ENCODE data around the gene PPP1R13L.

The PPP1R13L gene

DNA sequence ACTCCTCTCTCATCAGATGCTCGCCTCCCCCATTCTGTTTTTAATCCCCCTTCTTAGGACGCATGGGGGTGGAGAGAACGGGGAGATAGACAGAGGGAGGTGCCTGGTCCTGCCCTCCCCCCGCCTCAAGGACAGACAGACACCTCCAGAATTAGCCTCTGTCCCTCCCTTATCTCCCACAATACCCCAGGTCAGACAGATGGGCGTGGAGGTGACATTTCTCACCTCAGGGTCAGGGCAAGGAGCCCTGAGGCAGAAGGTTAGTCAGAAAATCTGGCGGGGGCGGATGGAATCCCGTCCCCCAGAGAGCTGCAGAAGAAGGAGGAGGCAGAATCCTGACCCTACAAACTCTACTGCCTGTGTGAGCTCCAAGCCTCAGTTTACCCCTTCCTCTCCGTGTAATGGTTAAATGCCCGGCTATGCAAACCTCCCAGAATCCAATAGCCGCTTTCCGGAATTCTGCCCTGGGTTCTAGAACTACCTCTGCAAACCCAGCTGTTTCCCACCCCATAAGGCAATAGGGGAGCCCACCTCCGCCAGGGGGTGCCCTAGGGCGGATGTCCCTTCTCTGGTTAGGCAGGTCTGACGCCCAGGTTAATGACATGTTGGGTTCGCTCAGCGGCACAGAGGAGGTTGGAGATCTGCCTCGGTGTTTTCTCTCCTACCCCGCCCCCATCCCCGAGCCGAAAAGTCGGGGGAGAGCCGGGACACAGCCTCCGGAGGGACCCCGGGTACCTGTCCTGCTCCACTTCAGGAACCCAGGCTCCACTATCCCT lies 900 bp downstream of the PPP1R13L start:
- DNase-seq (ENCODE audit: low read depth): peak; percentile 31
- TF ChIP-seq, protein P1, sequence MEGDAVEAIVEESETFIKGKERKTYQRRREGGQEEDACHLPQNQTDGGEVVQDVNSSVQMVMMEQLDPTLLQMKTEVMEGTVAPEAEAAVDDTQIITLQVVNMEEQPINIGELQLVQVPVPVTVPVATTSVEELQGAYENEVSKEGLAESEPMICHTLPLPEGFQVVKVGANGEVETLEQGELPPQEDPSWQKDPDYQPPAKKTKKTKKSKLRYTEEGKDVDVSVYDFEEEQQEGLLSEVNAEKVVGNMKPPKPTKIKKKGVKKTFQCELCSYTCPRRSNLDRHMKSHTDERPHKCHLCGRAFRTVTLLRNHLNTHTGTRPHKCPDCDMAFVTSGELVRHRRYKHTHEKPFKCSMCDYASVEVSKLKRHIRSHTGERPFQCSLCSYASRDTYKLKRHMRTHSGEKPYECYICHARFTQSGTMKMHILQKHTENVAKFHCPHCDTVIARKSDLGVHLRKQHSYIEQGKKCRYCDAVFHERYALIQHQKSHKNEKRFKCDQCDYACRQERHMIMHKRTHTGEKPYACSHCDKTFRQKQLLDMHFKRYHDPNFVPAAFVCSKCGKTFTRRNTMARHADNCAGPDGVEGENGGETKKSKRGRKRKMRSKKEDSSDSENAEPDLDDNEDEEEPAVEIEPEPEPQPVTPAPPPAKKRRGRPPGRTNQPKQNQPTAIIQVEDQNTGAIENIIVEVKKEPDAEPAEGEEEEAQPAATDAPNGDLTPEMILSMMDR (conservative IDR thresholded peaks at IDR 0.05; ENCODE audit: low read length): peak; percentile 62
- H3K4me3 ChIP-seq (ENCODE audit: low read length): peak overlapping the region; percentile 90

DNA sequence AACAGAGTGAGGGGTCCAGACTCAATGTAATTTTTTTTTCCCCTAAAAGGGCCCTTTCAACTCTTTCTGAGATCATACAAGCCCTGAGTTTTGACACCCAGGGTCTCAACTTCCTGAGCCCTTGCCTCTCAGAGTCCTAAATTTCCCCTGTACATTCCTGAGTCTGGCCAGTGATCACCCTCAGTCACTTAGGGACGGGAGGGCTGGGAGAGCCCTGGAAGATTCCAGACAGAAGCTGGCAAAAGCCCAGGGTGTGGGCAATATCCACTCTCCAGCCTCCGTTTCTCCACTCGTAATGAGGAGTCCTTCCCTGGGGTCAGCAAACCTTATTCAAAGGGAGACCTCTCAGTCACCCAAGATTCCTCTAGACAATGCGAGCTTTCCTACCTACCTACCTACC lies 1.6 kb downstream of the PPP1R13L start:
- no peak for DNase-seq (ENCODE audit: low read depth)
- TF ChIP-seq, protein P1 (conservative IDR thresholded peaks at IDR 0.05; ENCODE audit: low read length): no peak
- H3K4me3 ChIP-seq (ENCODE audit: low read length): peak overlapping the region; percentile 90

DNA sequence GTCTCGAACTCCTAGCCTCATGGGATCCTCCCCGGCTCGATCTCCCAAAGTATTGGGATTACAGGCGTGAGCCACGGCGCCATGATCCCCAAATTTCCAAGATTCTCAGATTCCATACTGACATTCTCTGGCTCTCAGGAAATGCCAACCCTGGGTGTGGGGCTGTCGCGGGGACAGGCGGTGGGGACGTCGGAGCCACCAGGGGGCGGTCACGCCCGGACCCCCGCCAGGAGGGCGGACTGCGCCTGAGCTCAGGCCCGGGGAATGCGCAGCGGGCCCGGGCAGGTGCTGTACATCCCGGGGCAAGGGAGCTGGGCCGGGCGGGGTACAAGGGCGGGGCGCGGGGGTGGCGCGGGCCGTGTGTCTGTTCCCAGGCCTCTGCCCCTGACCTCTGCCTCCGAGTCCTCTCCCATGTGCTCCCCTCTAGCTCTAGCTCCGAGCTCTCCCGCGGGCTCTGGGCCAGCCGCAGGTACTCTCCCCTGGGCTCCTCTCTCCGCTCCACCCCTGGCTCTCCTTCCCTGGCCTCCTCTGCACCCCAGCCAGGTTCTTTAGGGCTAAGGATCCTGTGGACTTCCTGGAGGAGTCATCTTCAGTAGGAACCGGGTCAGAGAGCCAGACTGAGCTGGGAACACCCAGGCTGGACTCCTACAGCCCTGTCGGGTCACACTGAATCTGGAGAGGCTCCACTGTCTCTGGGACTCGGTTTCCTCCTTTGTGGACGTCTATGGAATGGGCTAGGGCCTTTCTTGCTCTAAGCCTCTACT lies 2.4 kb downstream of the PPP1R13L start:
- H3K4me3 ChIP-seq (ENCODE audit: low read length): peak overlapping the region; percentile 29
- DNase-seq (ENCODE audit: low read depth): peak; percentile 44
- TF ChIP-seq, protein P1 (conservative IDR thresholded peaks at IDR 0.05; ENCODE audit: low read length): peak; percentile 44

DNA sequence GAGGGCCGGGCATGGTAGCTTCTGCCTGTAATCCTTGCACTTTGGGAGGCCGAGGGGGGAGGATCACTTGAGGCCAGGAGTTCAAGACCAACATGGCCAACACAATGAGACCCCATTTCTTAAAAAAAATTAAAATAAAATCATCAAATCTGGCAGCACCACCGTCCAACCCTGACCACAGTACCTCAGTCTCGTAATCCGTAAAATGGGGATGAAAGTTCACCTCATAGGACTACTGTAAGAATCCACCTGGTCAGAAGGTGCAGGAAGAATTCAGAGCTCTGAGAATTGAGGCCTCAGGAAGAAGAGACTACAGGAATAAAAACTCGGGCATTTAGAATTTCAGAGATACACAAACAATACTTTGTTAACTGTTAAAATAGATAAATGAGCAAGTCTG lies 3.1 kb downstream of the PPP1R13L start:
- TF ChIP-seq, protein P1 (conservative IDR thresholded peaks at IDR 0.05; ENCODE audit: low read length): no peak
- no peak for DNase-seq (ENCODE audit: low read depth)
- H3K4me3 ChIP-seq (ENCODE audit: low read length): no peak overlapping the region

DNA sequence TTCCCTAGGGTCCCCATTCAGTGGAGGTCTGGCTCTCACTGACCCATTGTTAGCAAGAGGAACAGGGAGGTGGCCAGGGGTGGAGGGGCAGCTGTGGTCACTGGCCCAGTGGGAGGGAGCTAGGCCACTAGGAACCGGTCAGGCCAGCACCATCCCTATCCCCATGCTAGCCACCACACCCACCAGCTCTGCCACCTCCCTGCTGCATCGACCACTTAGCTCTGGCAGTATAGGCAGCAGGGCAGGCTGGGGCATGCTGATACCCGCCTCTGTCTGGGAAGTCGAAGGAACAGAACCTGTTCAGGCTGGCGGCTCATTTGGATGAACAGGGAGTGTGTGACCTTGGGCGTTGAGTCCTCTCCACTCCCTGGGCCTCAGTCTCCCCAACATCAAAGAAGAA lies 4.7 kb downstream of the PPP1R13L start:
- TF ChIP-seq, protein P1 (conservative IDR thresholded peaks at IDR 0.05; ENCODE audit: low read length): no peak
- DNase-seq (ENCODE audit: low read depth): no peak
- H3K4me3 ChIP-seq (ENCODE audit: low read length): no peak overlapping the region

DNA sequence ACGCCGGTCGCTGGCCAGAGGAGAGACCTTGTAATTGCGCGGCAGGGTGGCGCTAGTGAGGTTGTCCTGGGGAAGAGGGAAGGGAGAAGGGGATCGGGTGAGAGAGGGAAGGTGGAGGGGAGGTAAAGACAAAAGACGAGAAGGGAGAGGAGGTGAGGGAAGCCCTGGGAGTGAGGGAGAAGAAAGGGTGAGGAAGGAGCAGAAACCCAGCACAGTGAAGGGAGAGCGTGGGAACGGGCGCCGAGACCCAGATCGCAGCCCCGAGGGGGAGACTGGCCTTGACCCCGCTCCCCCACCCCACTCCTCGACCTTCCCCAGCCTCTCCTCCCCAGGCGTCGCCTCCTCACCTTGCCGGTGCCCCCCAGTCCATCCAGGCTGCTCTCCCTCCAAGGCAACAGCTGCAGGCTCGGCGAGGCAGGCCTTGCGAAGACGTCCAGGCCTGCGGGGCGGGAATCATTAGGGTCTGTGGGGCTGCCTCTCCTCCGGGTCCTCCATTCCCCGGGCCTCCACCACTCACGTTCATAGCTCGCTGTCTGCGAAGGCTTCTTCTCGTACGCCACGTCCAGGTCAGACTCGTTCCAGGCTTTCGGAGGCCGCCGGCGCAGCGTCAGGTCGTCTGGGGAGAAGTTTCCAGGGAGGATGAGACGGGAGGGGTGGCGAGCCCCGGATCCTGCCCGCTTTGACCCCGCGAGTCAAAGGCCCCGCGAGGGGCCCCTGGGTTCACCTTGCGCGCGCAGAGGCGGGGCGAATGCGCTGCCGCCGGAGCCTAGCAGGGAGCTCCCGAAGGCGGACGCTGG lies 8.8 kb downstream of the PPP1R13L start:
- TF ChIP-seq, protein P1 (conservative IDR thresholded peaks at IDR 0.05; ENCODE audit: low read length): no peak
- DNase-seq (ENCODE audit: low read depth): no peak
- no peak overlapping the region for H3K4me3 ChIP-seq (ENCODE audit: low read length)

All from AG10803 (cell line).